Measurements from ENCODE around the gene PSTPIP2.

GRCh38 chr18:45935591-45936335, 136.3 kb downstream of the PSTPIP2 start:
- TF ChIP-seq CTCF (conservative IDR thresholded peaks at IDR 0.05; ENCODE audit: low read length) = no peak
- no peak for TF ChIP-seq EZH2phosphoT487 (IDR thresholded peaks at IDR 0.05; ENCODE audit: borderline replicate concordance)
